Ovary (tissue), 9 donors: ENCODE data around the gene CNN3. TPM values are rescaled to one million over a fixed set of nuclear protein-coding genes. Genes with fewer than 3 reads are reported as not detected.

Experiments
- DNase-seq, 5 donors: peaks; one replicate each; pipeline ENCODE4 v3.0.0-alpha.2; 2019 to 2020
- H3K27ac ChIP-seq, 2 donors: fragments of 200-600 bp; one replicate each; pipeline versions ENCODE4 v1.5.1 to v1.8.0; 2019 to 2022
- H3K27me3 ChIP-seq: fragments of 200-600 bp; one replicate; pipeline ENCODE4 v1.8.0; 2022
- H3K36me3 ChIP-seq: fragments of 200-600 bp; sonication (generic); one replicate; pipeline ENCODE4 v1.5.1; 2019
- H3K4me1 ChIP-seq: one replicate; pipeline ENCODE4 v1.8.1; 2013; ENCODE audit warnings: mild to moderate bottlenecking, moderate library complexity; ENCODE audit not compliant: insufficient read depth
- H3K4me3 ChIP-seq: fragments of 200-600 bp; sonication (generic); one replicate; pipeline ENCODE4 v1.5.1; 2017
- H3K9me3 ChIP-seq, 2 donors: fragments of 200-600 bp in 1 of 2; sonication (generic) in 1 of 2; one replicate each; pipeline versions ENCODE4 v1.5.1 to v1.8.1; 2013 to 2019; ENCODE audit warnings: mild to moderate bottlenecking in 1 of 2, moderate library complexity in 1 of 2
- EP300 ChIP-seq: sonication (generic); formaldehyde crosslinking; IDR thresholded peaks from one replicate; pipeline ENCODE4 v1.6.1; 2017; ENCODE audit warnings: antibody characterized with exemption
- POLR2A ChIP-seq: fragments of 450-650 bp; IDR thresholded peaks from one replicate; pipeline ENCODE4 v1.6.1; 2017; ENCODE audit warnings: antibody characterized with exemption, mild to moderate bottlenecking, moderate library complexity
- WGBS, 3 donors: extraction: QIAGEN DNeasy Blood & Tissue Kit in 1 of 3; methylation state at CpG; one replicate each; pipeline versions ENCODE4 v1.1.5 to v1.1.7; 2013 to 2017; 5-methylcytosine and 5-hydroxymethylcytosine counted together
- intact Hi-C, 4 donors: fragments of 100-400 bp; cut with DNase I; formaldehyde crosslinking; loops; one replicate each; pipeline versions ENCODE4 v1.11.0 to v1.15.1; 2022 to 2023
- polyA plus RNA-seq, 2 donors: library from polyadenylated mRNA; stranded (reverse); fragments of 200-250 nt in 1 of 2; fragments of 350-450 nt in 1 of 2; fragmentation: Illumina TruSeq in 1 of 2; extraction: RNeasy Lipid Tissue Mini Kit (QIAGEN cat#74804) in 1 of 2; gene quantifications; one replicate each; pipeline ENCODE4 v1.2.3, GENCODE V29; 2013 to 2014
- total RNA-seq, 7 donors: library from RNA; depleted of rRNA in 2 of 7; stranded (reverse); fragments of >200 nt in 2 of 7; fragmentation: NEBNext Ultra II Directional in 3 of 7; extraction: Animal tissue kit (Norgen Biotek cat#: 25700) in 3 of 7; gene quantifications; one replicate each; pipeline versions ENCODE4 v1.1.0 to v1.2.4, GENCODE V29; 2016 to 2023
- TF ChIP-seq, protein P1 (sequence below), 3 donors: fragments of 450-650 bp in 2 of 3; fragments of 200-600 bp in 1 of 3; IDR thresholded peaks; one replicate each; pipeline versions ENCODE4 v1.5.1 to v1.8.0; 2016 to 2022; ENCODE audit warnings: antibody characterized with exemption in 3 of 3, mild to moderate bottlenecking in 1 of 3
- donor health status: DM: no; HTN: no; CAD: no; lungs with moderate emphysema.
- donor health status: DM: no; HTN: no; CAD: no.
- donor health status: Bipolar disorder and iron deficiency.
- donor health status: DM: yes; HTN: yes; CAD: no.
- donor health status: DM: no; HTN: no; CAD: no.
- donor health status: DM: yes; HTN: yes; CAD: no.

CNN3 gene
- total and polyA plus RNA-seq, 9 donors: 145 to 374 (median 272) TPM

DNA sequence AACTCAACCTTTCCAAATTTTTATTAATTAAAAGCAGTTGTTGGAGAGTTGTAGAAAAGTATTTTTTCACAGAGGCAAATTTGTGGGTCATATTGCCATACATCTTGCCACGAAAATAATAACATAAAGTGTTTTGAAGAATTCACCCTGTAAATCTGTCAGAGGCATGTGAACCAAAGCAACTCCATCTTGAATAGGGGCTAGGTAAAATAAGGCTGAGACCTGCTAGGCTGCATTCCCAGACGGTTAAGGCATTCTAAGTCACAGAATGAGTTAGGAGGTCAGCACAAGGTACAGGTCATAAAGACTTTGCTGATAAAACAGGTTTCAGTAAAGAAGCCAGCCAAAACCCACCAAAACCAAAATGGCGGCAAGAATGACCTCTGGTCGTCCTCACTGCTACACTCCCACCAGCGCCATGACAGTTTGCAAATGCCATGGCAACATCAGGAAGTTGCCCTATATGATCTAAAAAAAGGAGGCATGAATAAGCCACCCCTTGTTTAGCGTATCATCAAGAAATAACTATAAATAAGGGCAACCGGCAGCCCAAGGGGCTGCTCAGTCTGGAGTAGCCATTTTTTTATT is 4.4 kb upstream of the CNN3 start:
- no peak overlapping the region for H3K4me3 ChIP-seq
- no peaks in the 10 kb centered on the region for H3K36me3 ChIP-seq
- no peak overlapping the region for H3K27ac ChIP-seq
- no peaks in the 10 kb centered on the region for H3K27me3 ChIP-seq
- no peak for DNase-seq
- intact Hi-C loops: no loop called here
- H3K4me1 ChIP-seq: peaks cover 5% of the 10 kb centered on the region
- no peaks in the 10 kb centered on the region for H3K9me3 ChIP-seq
- WGBS, 3 donors: 91 to 94% (median 93%) methylated on average over 7 of the region's 7 CpGs
- TF ChIP-seq POLR2A (no peak), EP300 (no peak)
- TF ChIP-seq, protein P1, sequence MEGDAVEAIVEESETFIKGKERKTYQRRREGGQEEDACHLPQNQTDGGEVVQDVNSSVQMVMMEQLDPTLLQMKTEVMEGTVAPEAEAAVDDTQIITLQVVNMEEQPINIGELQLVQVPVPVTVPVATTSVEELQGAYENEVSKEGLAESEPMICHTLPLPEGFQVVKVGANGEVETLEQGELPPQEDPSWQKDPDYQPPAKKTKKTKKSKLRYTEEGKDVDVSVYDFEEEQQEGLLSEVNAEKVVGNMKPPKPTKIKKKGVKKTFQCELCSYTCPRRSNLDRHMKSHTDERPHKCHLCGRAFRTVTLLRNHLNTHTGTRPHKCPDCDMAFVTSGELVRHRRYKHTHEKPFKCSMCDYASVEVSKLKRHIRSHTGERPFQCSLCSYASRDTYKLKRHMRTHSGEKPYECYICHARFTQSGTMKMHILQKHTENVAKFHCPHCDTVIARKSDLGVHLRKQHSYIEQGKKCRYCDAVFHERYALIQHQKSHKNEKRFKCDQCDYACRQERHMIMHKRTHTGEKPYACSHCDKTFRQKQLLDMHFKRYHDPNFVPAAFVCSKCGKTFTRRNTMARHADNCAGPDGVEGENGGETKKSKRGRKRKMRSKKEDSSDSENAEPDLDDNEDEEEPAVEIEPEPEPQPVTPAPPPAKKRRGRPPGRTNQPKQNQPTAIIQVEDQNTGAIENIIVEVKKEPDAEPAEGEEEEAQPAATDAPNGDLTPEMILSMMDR (IDR thresholded peaks at IDR 0.05): no peak

DNA sequence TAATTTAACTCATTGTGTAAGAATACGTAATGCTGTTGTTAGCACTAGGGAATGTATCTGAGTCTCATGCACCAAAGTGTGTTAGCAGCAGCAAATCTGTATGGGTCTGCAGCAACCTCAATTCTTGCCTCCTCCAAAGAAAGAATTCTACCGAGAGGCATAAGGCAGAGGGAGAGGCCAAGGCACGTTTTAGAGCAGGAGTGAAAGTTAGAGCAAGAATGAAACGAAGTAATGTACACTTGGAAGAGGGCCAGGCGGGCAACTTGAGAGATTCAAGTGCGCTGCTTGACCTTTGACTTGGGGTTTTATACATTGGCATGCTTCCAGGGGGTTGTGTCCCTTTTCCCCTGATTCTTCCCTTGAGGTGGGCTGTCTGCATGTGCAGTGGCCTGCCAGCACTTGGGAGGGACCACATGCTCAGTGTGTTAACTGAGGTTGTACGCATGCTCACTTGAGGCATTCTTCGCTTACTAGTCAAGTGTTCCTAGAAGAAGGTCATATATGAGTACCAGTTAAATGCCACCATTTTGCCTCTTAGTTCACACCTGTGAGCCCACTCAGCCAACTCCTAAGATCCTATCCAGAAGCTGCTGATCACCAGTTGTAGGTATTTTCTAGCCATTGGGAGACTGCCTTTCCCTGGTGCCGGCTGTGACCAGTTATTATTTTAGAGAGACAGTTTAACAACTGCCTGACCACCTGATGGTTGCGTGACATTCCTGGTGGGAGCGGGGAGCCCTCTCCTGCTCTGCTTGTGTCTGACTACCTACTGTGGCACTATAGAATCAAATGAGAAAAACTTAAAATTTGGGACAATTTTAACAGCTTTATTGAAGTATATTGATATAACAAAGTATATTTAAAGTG is 2.7 kb upstream of the CNN3 start:
- 70 to 75% (median 72%) methylated on average over 11 of the region's 11 CpGs for WGBS, 3 donors
- Histone ChIP-seq H3K4me3 (peak overlapping the region; percentile 57), H3K27me3 (no peaks in the 10 kb centered on the region), H3K9me3 (no peaks in the 10 kb centered on the region), H3K36me3 (no peaks in the 10 kb centered on the region), H3K4me1 (peaks cover 5% of the 10 kb centered on the region), H3K27ac (peak overlapping the region in 1 of 2 donors; percentile 99)
- intact Hi-C loops: loop anchor here (5.0 to 10.0 kb wide), 5 partner anchors 77 to 115 kb away; no protein-coding TSS in a partner anchor
- peak in 4 of 5 donors; percentile 16 to 46 (median 41) for DNase-seq
- no peak for TF ChIP-seq EP300
- TF ChIP-seq, protein P1 (IDR thresholded peaks at IDR 0.05): no peak
- no peak for TF ChIP-seq POLR2A

DNA sequence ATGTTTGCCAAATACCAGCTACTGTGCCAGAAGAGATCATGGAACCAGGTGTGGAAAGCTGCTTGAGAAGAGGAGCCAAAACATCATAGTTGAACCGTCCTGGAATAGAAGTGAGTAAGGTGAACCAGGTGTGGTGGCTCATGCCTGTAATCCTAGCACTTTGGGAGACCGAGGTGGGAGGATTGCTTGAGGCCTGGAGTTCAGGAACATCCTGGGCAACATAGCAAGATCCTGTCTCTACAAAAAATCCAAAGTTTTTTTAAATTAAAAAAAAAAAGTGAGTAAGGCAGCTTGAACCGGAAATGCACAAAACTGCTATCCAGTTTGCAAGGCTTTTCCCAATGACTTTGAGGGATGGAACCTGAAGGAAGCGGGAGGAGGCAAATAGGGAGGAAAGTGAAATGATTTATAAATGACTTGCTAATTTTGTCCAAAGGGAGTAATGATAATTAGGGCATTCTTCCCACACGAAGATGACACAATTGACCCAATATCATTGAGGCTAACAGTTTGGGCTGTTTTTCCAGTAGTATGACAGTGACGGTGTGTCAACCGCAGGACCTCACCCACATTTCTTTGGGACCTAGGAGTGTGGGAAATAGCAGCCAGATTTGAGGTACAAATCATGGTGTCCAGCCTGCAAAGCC is 1.5 kb upstream of the CNN3 start:
- DNase-seq: no peak
- intact Hi-C loops: loop anchor here (5.0 to 10.0 kb wide), 5 partner anchors 76 to 116 kb away; no protein-coding TSS in a partner anchor
- Histone ChIP-seq H3K27me3 (no peaks in the 10 kb centered on the region), H3K9me3 (no peaks in the 10 kb centered on the region), H3K36me3 (no peaks in the 10 kb centered on the region), H3K4me1 (peaks cover 13% of the 10 kb centered on the region), H3K4me3 (peak overlapping the region; percentile 57), H3K27ac (peak overlapping the region; percentile 93 to 99)
- WGBS, 3 donors: 56 to 61% (median 61%) methylated on average over 7 of the region's 7 CpGs
- no peak for TF ChIP-seq EP300

DNA sequence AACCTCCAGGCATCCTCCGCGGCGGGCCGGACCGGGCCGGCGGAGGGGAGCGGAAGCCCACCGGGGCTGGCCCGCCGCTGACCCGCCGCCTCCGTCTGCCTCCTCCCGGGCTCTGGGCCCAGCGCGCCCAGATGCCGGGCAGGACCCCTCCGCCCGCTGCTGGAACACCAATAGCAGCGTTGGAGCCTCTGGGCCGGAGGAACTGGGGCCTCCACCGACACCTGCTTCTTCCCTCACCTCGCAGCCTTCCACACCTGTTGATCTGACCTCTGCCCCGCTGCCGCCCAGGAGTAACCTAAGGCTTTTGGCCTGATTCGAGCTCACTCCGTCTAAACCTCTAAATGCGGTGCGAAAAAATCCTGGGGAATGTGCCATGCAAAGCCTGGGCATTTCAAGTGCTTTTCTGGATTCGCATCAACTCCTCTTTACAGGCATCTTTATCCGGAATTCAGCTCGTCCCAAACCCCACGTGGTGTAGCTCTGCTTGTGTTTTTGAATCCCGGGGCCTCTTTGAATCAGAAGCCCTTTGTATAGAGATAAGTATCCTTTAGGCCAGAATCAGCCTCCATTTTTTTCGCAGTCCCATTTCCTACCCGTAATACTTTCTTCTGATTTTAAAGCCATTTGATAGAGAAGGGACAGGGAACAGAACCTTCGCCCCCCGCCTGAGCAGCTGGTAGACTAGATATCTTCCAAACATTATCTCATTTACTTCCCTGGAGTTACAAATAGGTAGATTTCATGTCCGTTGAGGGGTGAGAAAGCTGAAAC is 680 bp upstream of the CNN3 start:
- Histone ChIP-seq H3K4me3 (peak overlapping the region; percentile 57), H3K36me3 (no peaks in the 10 kb centered on the region), H3K4me1 (peaks cover 16% of the 10 kb centered on the region), H3K27me3 (no peaks in the 10 kb centered on the region), H3K27ac (peak overlapping the region; percentile 93 to 99), H3K9me3 (no peaks in the 10 kb centered on the region)
- TF ChIP-seq, protein P1 (IDR thresholded peaks at IDR 0.05): no peak
- TF ChIP-seq POLR2A (no peak), EP300 (no peak)
- 7 to 11% (median 10%) methylated on average over 28 to 40 of the region's 40 CpGs for WGBS, 3 donors
- intact Hi-C loops: loop anchor here (2.0 to 10.0 kb wide), 8 partner anchors 63 to 117 kb away; no protein-coding TSS in a partner anchor
- DNase-seq: no peak
